ENCODE results near the gene TEKT4. TPM values are rescaled to one million over a fixed set of nuclear protein-coding genes. Genes with fewer than 3 reads are reported as not detected.
"Not testable (repeated sequence)": the region's sequence is repeated elsewhere in the genome, so short reads cannot be mapped to it uniquely, and the experiment has no call there.

Gene TEKT4
- polyA plus RNA-seq, 1 donor, result not detected

- no peak for DNase-seq
Measured at GRCh38 chr2:94875820-94876522, 4.7 kb downstream of the TEKT4 start.

- no peak for DNase-seq
Measured at GRCh38 chr2:94876523-94876863, 5.3 kb downstream of the TEKT4 start.

GRCh38 chr2:94877129-94877528 is 5.9 kb downstream of the TEKT4 start:
- DNase-seq, result no peak

GRCh38 chr2:94878575-94878974 is 7.3 kb downstream of the TEKT4 start:
- DNase-seq, result not testable (repeated sequence)

GRCh38 chr2:94879314-94879981 is 8.2 kb downstream of the TEKT4 start:
- DNase-seq, result no peak

- DNase-seq, result no peak
Measured at GRCh38 chr2:94879982-94880377, 8.8 kb downstream of the TEKT4 start.

GRCh38 chr2:94880507-94880906 is 9.3 kb downstream of the TEKT4 start:
- no peak for DNase-seq

- no peak for DNase-seq
Measured at GRCh38 chr2:94881070-94881469, 9.8 kb downstream of the TEKT4 start.

GRCh38 chr2:94890234-94890633 is 19.0 kb downstream of the TEKT4 start:
- DNase-seq, result no peak

GRCh38 chr2:94895273-94895672 is 24.0 kb downstream of the TEKT4 start:
- DNase-seq, result not testable (repeated sequence)

GRCh38 chr2:94906976-94907375 is 35.7 kb downstream of the TEKT4 start:
- not testable (repeated sequence) for DNase-seq

- DNase-seq, result no peak
Measured at GRCh38 chr2:94923196-94923595, 52.0 kb downstream of the TEKT4 start.

GRCh38 chr2:94924999-94925398 is 53.8 kb downstream of the TEKT4 start:
- DNase-seq, result not testable (repeated sequence)

Other genes with a start within 250 kb of the TEKT4 start
- 5.2 TPM for gene MAL, start 154.3 kb downstream of the TEKT4 start, polyA plus RNA-seq (ENCODE audit: insufficient read length)

Measured in hindlimb muscle (tissue), 1 donor.